Measurements from ENCODE around the gene CYP4F12. TPM values are rescaled to one million over a fixed set of nuclear protein-coding genes. Genes with fewer than 3 reads are reported as not detected.

Gene CYP4F12
- total RNA-seq, 1 experiment from 2014 or later = not detected

DNA sequence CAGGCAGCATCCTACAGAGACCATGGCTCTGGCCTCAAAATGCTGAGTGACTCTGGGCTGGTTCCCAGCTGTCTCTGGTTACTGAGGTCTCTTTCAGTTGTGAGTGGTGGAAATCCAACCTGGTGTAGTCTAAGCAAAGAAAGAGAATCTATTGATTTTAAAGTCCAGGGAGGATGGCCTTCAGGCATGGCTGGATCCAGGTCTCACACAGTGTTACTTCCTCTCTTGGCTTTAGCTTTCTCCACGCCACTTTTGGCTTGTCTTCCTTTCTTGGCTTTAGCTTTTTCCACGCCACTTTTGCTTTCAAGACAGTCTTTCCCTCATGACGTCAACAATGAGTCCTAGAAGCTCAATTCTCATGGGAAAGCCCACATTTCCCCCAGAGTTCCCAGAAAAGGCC lies 28.1 kb upstream of the CYP4F12 start:
- H3K27me3 ChIP-seq (ENCODE audit: insufficient read depth, low read length) = no peaks in the 10 kb centered on the region
- H3T11ph ChIP-seq (ENCODE audit: low read length) = no peak overlapping the region
- H2AFZ ChIP-seq (ENCODE audit: low read length) = no peak overlapping the region
- H3K27me3 Mint-ChIP-seq (ENCODE audit: low read depth) = peaks cover 4% of the 10 kb centered on the region
- H3K4me3 Mint-ChIP-seq = no peak overlapping the region
- H3K4ac ChIP-seq (ENCODE audit: low read depth, low read length) = no peak overlapping the region
- no peak overlapping the region for H4K8ac ChIP-seq (replicated peaks; ENCODE audit: insufficient read length, low read depth, low read length)
- H2AK5ac ChIP-seq (ENCODE audit: insufficient read length, low read length) = no peak overlapping the region
- H4K5ac ChIP-seq (ENCODE audit: insufficient read length, low read depth, low read length) = no peak overlapping the region
- peaks cover 94 to 98% of the 10 kb centered on the region in 2 experiments for H3K9me3 Mint-ChIP-seq
- H3K79me1 ChIP-seq (ENCODE audit: insufficient read depth, low read depth, low read length, poor library complexity, severe bottlenecking) = no peaks in the 10 kb centered on the region
- H3K14ac ChIP-seq (ENCODE audit: insufficient read depth, low read length) = no peak overlapping the region
- H3K79me2 ChIP-seq (ENCODE audit: insufficient read depth, low read length) = no peaks in the 10 kb centered on the region
- H3K4me2 ChIP-seq (ENCODE audit: insufficient read depth, insufficient read length, low read length) = no peak overlapping the region
- no peak for DNase-seq
- peaks cover 3 to 49% (median 8%) of the 10 kb centered on the region in 3 experiments; a peak in 6 of 7 replicates for H3K36me3 Mint-ChIP-seq (ENCODE audit: insufficient read depth in 1 of 3, low read depth in 3 of 3)
- H2BK15ac ChIP-seq (ENCODE audit: low read depth, low read length) = no peak overlapping the region
- H3K27ac Mint-ChIP-seq = no peak overlapping the region
- H3K4me1 Mint-ChIP-seq = no peaks in the 10 kb centered on the region
- H2BK120ac ChIP-seq (ENCODE audit: low read depth, low read length, poor library complexity, severe bottlenecking) = no peak overlapping the region
- no peak overlapping the region for H3K9ac ChIP-seq (ENCODE audit: extremely low read depth, insufficient read length, low read length)
- no peak overlapping the region for H3K23ac ChIP-seq (ENCODE audit: insufficient read length, low read depth, low read length)
- no peak overlapping the region for H3K18ac ChIP-seq (ENCODE audit: insufficient read length, low read depth, low read length)
- no peak overlapping the region for H4K91ac ChIP-seq (ENCODE audit: insufficient read length, low read depth, low read length)
- no peaks in the 10 kb centered on the region for H3K4me1 ChIP-seq (ENCODE audit: insufficient read depth, low read length)
- no peak overlapping the region for H3K56ac ChIP-seq (ENCODE audit: insufficient read length, low read depth, low read length)
- no peaks in the 10 kb centered on the region for H4K20me1 ChIP-seq (ENCODE audit: control insufficient read depth, insufficient read depth, insufficient read length)
- TF ChIP-seq, protein P1, sequence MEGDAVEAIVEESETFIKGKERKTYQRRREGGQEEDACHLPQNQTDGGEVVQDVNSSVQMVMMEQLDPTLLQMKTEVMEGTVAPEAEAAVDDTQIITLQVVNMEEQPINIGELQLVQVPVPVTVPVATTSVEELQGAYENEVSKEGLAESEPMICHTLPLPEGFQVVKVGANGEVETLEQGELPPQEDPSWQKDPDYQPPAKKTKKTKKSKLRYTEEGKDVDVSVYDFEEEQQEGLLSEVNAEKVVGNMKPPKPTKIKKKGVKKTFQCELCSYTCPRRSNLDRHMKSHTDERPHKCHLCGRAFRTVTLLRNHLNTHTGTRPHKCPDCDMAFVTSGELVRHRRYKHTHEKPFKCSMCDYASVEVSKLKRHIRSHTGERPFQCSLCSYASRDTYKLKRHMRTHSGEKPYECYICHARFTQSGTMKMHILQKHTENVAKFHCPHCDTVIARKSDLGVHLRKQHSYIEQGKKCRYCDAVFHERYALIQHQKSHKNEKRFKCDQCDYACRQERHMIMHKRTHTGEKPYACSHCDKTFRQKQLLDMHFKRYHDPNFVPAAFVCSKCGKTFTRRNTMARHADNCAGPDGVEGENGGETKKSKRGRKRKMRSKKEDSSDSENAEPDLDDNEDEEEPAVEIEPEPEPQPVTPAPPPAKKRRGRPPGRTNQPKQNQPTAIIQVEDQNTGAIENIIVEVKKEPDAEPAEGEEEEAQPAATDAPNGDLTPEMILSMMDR (conservative IDR thresholded peaks at IDR 0.05) = no peak
- H3K27ac ChIP-seq (ENCODE audit: insufficient read length, low read depth, low read length) = no peak overlapping the region
- no CpG with 5 or more reads among the region's 3 CpGs for WGBS (ENCODE audit: extremely low coverage, insufficient read length, low lambda C conversion rate)
- no peak overlapping the region for H2BK12ac ChIP-seq (ENCODE audit: insufficient read length, low read depth, low read length)
- peaks cover 96% of the 10 kb centered on the region for H3K9me3 ChIP-seq (ENCODE audit: control insufficient read depth, low read depth, low read length)
- no peaks in the 10 kb centered on the region for H3K23me2 ChIP-seq (ENCODE audit: insufficient read length, low read depth, low read length, poor library complexity, severe bottlenecking)
- no peak overlapping the region for H2BK5ac ChIP-seq (ENCODE audit: insufficient read length, low read length)
- no peak overlapping the region for H2BK20ac ChIP-seq (ENCODE audit: low read depth, low read length, poor library complexity, severe bottlenecking)

All from H9 (cell line).